Right lobe of liver (tissue), 6 donors: Measurements from ENCODE around the gene UBXN6. TPM values are rescaled to one million over a fixed set of nuclear protein-coding genes. Genes with fewer than 3 reads are reported as not detected.

Experiments used
- ATAC-seq, 4 donors: fragments of 200-7000 bp; cut with Tn5 transposase; one replicate each; pipeline ENCODE4 v1.9.1; 2020; ENCODE audit warnings: mild to moderate bottlenecking in 4 of 4, moderate library complexity in 4 of 4
- DNase-seq, 3 donors: peaks; one replicate each; pipeline ENCODE4 v3.0.0-alpha.2; 2020
- H3K27ac ChIP-seq, 3 donors: fragments of 200-600 bp; one replicate each; pipeline ENCODE4 v1.8.0; 2022
- H3K27me3 ChIP-seq, 2 donors: fragments of 200-600 bp; one replicate each; pipeline ENCODE4 v1.8.0; 2022
- H3K36me3 ChIP-seq, 4 donors: fragments of 200-600 bp; sonication (generic) in 1 of 4; one replicate each; pipeline versions ENCODE4 v1.5.1 to v1.8.0; 2017 to 2022; ENCODE audit warnings: control low read depth in 1 of 4
- H3K4me1 ChIP-seq, 4 donors: fragments of 200-600 bp; sonication (generic) in 1 of 4; one replicate each; pipeline versions ENCODE4 v1.5.1 to v1.8.0; 2017 to 2022; ENCODE audit warnings: control low read depth in 1 of 4
- H3K4me3 ChIP-seq, 3 donors: fragments of 200-600 bp; one replicate each; pipeline ENCODE4 v1.8.0; 2022
- H3K9me3 ChIP-seq, 4 donors: fragments of 200-600 bp; sonication (generic) in 1 of 4; one replicate each; pipeline versions ENCODE4 v1.5.1 to v1.8.0; 2017 to 2022; ENCODE audit warnings: control low read depth in 1 of 4
- CTCF ChIP-seq, 4 donors: fragments of 200-600 bp in 3 of 4; fragments of 450-650 bp in 1 of 4; IDR thresholded peaks; one replicate each; pipeline versions ENCODE4 v1.5.1 to v1.8.0; 2016 to 2022; ENCODE audit warnings: antibody characterized with exemption in 4 of 4, mild to moderate bottlenecking in 2 of 4
- POLR2A ChIP-seq: fragments of 450-650 bp; IDR thresholded peaks from one replicate; pipeline ENCODE4 v1.6.1; 2017; ENCODE audit warnings: antibody characterized with exemption, mild to moderate bottlenecking
- WGBS: methylation state at CpG from one replicate; pipeline ENCODE4 v1.1.6; 2018; ENCODE audit warnings: low coverage, low lambda C conversion rate; ENCODE audit not compliant: insufficient coverage; ENCODE audit errors: missing lambda C conversion rate; 5-methylcytosine and 5-hydroxymethylcytosine counted together
- intact Hi-C, 2 donors: fragments of 100-400 bp; cut with DNase I; formaldehyde crosslinking; loops; one replicate each; pipeline versions ENCODE4 v1.11.2 to v1.14.1; 2022
- total RNA-seq, 6 experiments: library from RNA; depleted of rRNA in 2 of 6; stranded (reverse); fragments of >200 nt in 2 of 6; fragmentation: NEBNext Ultra II Directional in 3 of 6; extraction: Animal tissue kit (Norgen Biotek cat#: 25700) in 3 of 6; gene quantifications; one replicate each; pipeline versions ENCODE4 v1.1.0 to v1.2.4, GENCODE V29; 2016 to 2023
- donor health status: DM: no; HTN: yes; CAD: no.
- donor health status: DM: no; HTN: no; CAD: no.
- donor health status: DM: no; HTN: no; CAD: no.
- donor health status: DM: no; HTN: yes; CAD: no.
- donor health status: DM: no; HTN: yes; CAD: no.

Gene UBXN6
- total RNA-seq, 6 experiments from 2014 or later = 47.2 to 79.1 (median 58.8) TPM

GRCh38 chr19:4430760-4431159, 26.8 kb downstream of the UBXN6 start:
- Histone ChIP-seq H3K36me3 (peaks cover 0 to 5% (median 0%) of the 10 kb centered on the region in 4 donors), H3K4me3 (no peak overlapping the region), H3K27ac (no peak overlapping the region), H3K9me3 (no peaks in the 10 kb centered on the region), H3K27me3 (no peaks in the 10 kb centered on the region), H3K4me1 (no peaks in the 10 kb centered on the region)
- intact Hi-C loops = no loop called here
- 53% methylated on average over 7 of the region's 12 CpGs for WGBS
- no peak for TF ChIP-seq CTCF (IDR thresholded peaks at IDR 0.05)
- TF ChIP-seq POLR2A = no peak
- ATAC-seq (peak in 2 of 4 donors; percentile 27 to 53), DNase-seq (no peak)

- WGBS = 80% methylated on average over 1 of the region's 12 CpGs
- TF ChIP-seq CTCF (IDR thresholded peaks at IDR 0.05) (no peak), POLR2A (no peak)
- peaks cover 0 to 5% (median 0%) of the 10 kb centered on the region in 4 donors for H3K36me3 ChIP-seq
- no peak for ATAC-seq
- no peaks in the 10 kb centered on the region for H3K27me3 ChIP-seq
- no peak overlapping the region for H3K4me3 ChIP-seq
- intact Hi-C loops = no loop called here
- no peaks in the 10 kb centered on the region for H3K9me3 ChIP-seq
- DNase-seq = no peak
- no peak overlapping the region for H3K27ac ChIP-seq
- no peaks in the 10 kb centered on the region for H3K4me1 ChIP-seq
These were observed 27.8 kb downstream of the UBXN6 start for GRCh38 chr19:4429771-4430171.

GRCh38 chr19:4429256-4429655, 28.3 kb downstream of the UBXN6 start:
- WGBS = 98% methylated on average over 13 of the region's 16 CpGs
- DNase-seq = no peak
- no peak for TF ChIP-seq POLR2A
- ATAC-seq = no peak
- Histone ChIP-seq H3K4me3 (no peak overlapping the region), H3K27me3 (no peaks in the 10 kb centered on the region), H3K36me3 (peaks cover 0 to 5% (median 0%) of the 10 kb centered on the region in 4 donors), H3K27ac (no peak overlapping the region), H3K9me3 (no peaks in the 10 kb centered on the region), H3K4me1 (no peaks in the 10 kb centered on the region)
- intact Hi-C loops = no loop called here

GRCh38 chr19:4428326-4428975, 29.1 kb downstream of the UBXN6 start:
- peaks cover 0 to 5% (median 0%) of the 10 kb centered on the region in 4 donors for H3K36me3 ChIP-seq
- intact Hi-C loops = no loop called here
- H3K27ac ChIP-seq = no peak overlapping the region
- no peaks in the 10 kb centered on the region for H3K4me1 ChIP-seq
- TF ChIP-seq CTCF (IDR thresholded peaks at IDR 0.05) = no peak
- no peak for TF ChIP-seq POLR2A
- DNase-seq (no peak), ATAC-seq (no peak)
- H3K27me3 ChIP-seq = no peaks in the 10 kb centered on the region
- no peak overlapping the region for H3K4me3 ChIP-seq
- H3K9me3 ChIP-seq = no peaks in the 10 kb centered on the region
- 92% methylated on average over 10 of the region's 20 CpGs for WGBS

GRCh38 chr19:4425537-4425936, 32.1 kb downstream of the UBXN6 start:
- H3K4me1 ChIP-seq = no peaks in the 10 kb centered on the region
- ATAC-seq (no peak), DNase-seq (no peak)
- no peak overlapping the region for H3K27ac ChIP-seq
- WGBS = 96% methylated on average over 6 of the region's 6 CpGs
- TF ChIP-seq POLR2A = no peak
- TF ChIP-seq CTCF (IDR thresholded peaks at IDR 0.05) = no peak
- no peaks in the 10 kb centered on the region for H3K27me3 ChIP-seq
- intact Hi-C loops = no loop called here
- no peak overlapping the region for H3K4me3 ChIP-seq
- peaks cover 0 to 5% (median 0%) of the 10 kb centered on the region in 4 donors for H3K36me3 ChIP-seq
- H3K9me3 ChIP-seq = no peaks in the 10 kb centered on the region
